ENCODE results near the gene CIRBP. TPM values are rescaled to one million over a fixed set of nuclear protein-coding genes. Genes with fewer than 3 reads are reported as not detected.

CIRBP gene
- total RNA-seq, 1 donor from 2014 or later: 295 TPM

GRCh38 chr19:1284979-1285736 is 16.0 kb downstream of the CIRBP start:
- Mint-ChIP-seq H3K4me1 (ENCODE audit: low read depth) (peaks cover 3% of the 10 kb centered on the region), H3K36me3 (ENCODE audit: low read depth) (no peaks in the 10 kb centered on the region), H3K4me3 (ENCODE audit: unreplicated experiment) (peak overlapping the region; percentile 57), H3K27ac (ENCODE audit: unreplicated experiment) (no peak overlapping the region), H3K9me3 (ENCODE audit: low read depth) (no peaks in the 10 kb centered on the region), H3K27me3 (ENCODE audit: low read depth) (no peaks in the 10 kb centered on the region)
- no peak for DNase-seq (ENCODE audit: low spot score)
- no peak for TF ChIP-seq CTCF (IDR thresholded peaks at IDR 0.05)

- no peaks in the 10 kb centered on the region for H3K9me3 Mint-ChIP-seq (ENCODE audit: low read depth)
- no peak within 1 kb of the TSS for H3K27ac Mint-ChIP-seq (ENCODE audit: unreplicated experiment)
- no peak for DNase-seq (ENCODE audit: low spot score)
- no peaks in the 10 kb centered on the region for H3K27me3 Mint-ChIP-seq (ENCODE audit: low read depth)
- peak within 1 kb of the TSS; percentile 74 for H3K4me3 Mint-ChIP-seq (ENCODE audit: unreplicated experiment)
- H3K4me1 Mint-ChIP-seq (ENCODE audit: low read depth): peaks cover 3% of the 10 kb centered on the region
- H3K36me3 Mint-ChIP-seq (ENCODE audit: low read depth): no peaks in the 10 kb centered on the region
- peak; percentile 39 for TF ChIP-seq CTCF (IDR thresholded peaks at IDR 0.05)
Measured at GRCh38 chr19:1285737-1286360, 16.7 kb downstream of the CIRBP start, which contains the start of gene EFNA2. Gene EFNA2 (plus strand): TSS chr19:1285873. CDS start chr19:1286169, 296 bp downstream.

- no peak for DNase-seq (ENCODE audit: low spot score)
- peak overlapping the region; percentile 74 for H3K4me3 Mint-ChIP-seq (ENCODE audit: unreplicated experiment)
- no peaks in the 10 kb centered on the region for H3K9me3 Mint-ChIP-seq (ENCODE audit: low read depth)
- peaks cover 3% of the 10 kb centered on the region for H3K4me1 Mint-ChIP-seq (ENCODE audit: low read depth)
- no peaks in the 10 kb centered on the region for H3K27me3 Mint-ChIP-seq (ENCODE audit: low read depth)
- no peaks in the 10 kb centered on the region for H3K36me3 Mint-ChIP-seq (ENCODE audit: low read depth)
- TF ChIP-seq CTCF (IDR thresholded peaks at IDR 0.05): no peak
- H3K27ac Mint-ChIP-seq (ENCODE audit: unreplicated experiment): no peak overlapping the region
Measured at GRCh38 chr19:1286487-1287353, 17.6 kb downstream of the CIRBP start.

GRCh38 chr19:1287354-1288225 is 18.5 kb downstream of the CIRBP start:
- peaks cover 3% of the 10 kb centered on the region for H3K4me1 Mint-ChIP-seq (ENCODE audit: low read depth)
- no peaks in the 10 kb centered on the region for H3K9me3 Mint-ChIP-seq (ENCODE audit: low read depth)
- DNase-seq (ENCODE audit: low spot score): no peak
- TF ChIP-seq CTCF (IDR thresholded peaks at IDR 0.05): no peak
- H3K27me3 Mint-ChIP-seq (ENCODE audit: low read depth): peaks cover 2% of the 10 kb centered on the region
- H3K27ac Mint-ChIP-seq (ENCODE audit: unreplicated experiment): no peak overlapping the region
- H3K4me3 Mint-ChIP-seq (ENCODE audit: unreplicated experiment): peak overlapping the region; percentile 74
- no peaks in the 10 kb centered on the region for H3K36me3 Mint-ChIP-seq (ENCODE audit: low read depth)
